ENCODE measurements around the gene MEIOC. TPM values are rescaled to one million over a fixed set of nuclear protein-coding genes. Genes with fewer than 3 reads are reported as not detected.

MEIOC gene
- total and polyA plus RNA-seq, 2 donors (not counting 1 experiment from before 2014, with no cell fraction given), result 0.12 TPM; not detected in 1

DNA sequence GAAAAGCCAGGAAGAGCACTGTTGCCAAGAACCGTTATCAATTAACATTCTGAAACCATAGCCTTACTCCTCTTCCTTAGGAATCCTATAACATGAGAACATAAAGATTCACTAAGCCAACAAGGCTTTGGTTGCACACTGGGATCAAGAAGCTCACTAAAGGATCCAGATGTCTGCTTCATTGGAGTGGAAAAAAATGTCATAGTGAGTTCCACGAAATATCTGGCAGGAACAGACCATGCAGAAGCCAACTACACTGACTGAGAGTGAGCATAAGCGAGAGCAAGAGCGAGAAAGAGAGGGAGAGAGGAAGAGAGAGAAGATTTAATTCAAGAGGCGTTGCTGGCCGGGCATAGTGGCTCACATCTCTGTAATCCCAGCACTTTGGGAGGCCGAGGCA, 13.4 kb upstream of the MEIOC start:
- intact Hi-C loops (cut with micrococcal nuclease), result no loop called here
- H3K27ac ChIP-seq (ENCODE audit: low read length in 2 of 2), result no peak overlapping the region
- Mint-ChIP-seq H3K4me1 (no peaks in the 10 kb centered on the region), H3K27ac (no peak overlapping the region), H3K9me3 (ENCODE audit: insufficient read depth) (no peaks in the 10 kb centered on the region), H3K27me3 (peaks cover 30% of the 10 kb centered on the region), H3K4me3 (no peak overlapping the region)
- ATAC-seq (ENCODE audit: low read depth), result no peak
- no peak overlapping the region for H3K4me2 ChIP-seq (replicated peaks; ENCODE audit: low read depth, low read length, poor library complexity, severe bottlenecking)
- no peak for DNase-seq
- H2AFZ ChIP-seq (ENCODE audit: insufficient read depth, low read depth, low read length, poor library complexity, severe bottlenecking), result no peak overlapping the region
- no peaks in the 10 kb centered on the region for H4K20me1 ChIP-seq (ENCODE audit: control insufficient read depth, insufficient read depth, low read length, poor library complexity, severe bottlenecking)
- no peak overlapping the region for H3K9ac ChIP-seq (ENCODE audit: low read length)
- H3K79me2 ChIP-seq (ENCODE audit: control insufficient read depth, insufficient read depth, low read length), result no peaks in the 10 kb centered on the region
- 92% methylated on average over 3 of the region's 7 CpGs for whole genome bisulfite sequencing (ENCODE audit: insufficient coverage)
- no peaks in the 10 kb centered on the region for H3K4me1 ChIP-seq (ENCODE audit: control insufficient read depth in 2 of 2, insufficient read depth in 2 of 2, low read length in 2 of 2)
- ChIA-PET POLR2A (no interaction called here), CTCF (interaction anchor here (1.7 kb wide), 1 partner anchor 109 kb away, joined by 8 read pairs; no protein-coding TSS in a partner anchor)
- no peaks in the 10 kb centered on the region for H3K9me3 ChIP-seq (ENCODE audit: control extremely low read depth in 1 of 3, control insufficient read depth in 2 of 3, insufficient read depth in 1 of 3, low read length in 2 of 3)
- H3K4me3 ChIP-seq (ENCODE audit: control extremely low read depth in 1 of 5, extremely low read depth in 1 of 5, insufficient read depth in 1 of 5, low read depth in 2 of 5, low read length in 4 of 5), result no peak overlapping the region
- no peaks in the 10 kb centered on the region for H3K36me3 ChIP-seq (replicated peaks in 1 of 2; ENCODE audit: control extremely low read depth in 1 of 2, control insufficient read depth in 1 of 2, extremely low read depth in 1 of 2, insufficient read depth in 2 of 2, low read length in 1 of 2)
- TF ChIP-seq, protein P1, sequence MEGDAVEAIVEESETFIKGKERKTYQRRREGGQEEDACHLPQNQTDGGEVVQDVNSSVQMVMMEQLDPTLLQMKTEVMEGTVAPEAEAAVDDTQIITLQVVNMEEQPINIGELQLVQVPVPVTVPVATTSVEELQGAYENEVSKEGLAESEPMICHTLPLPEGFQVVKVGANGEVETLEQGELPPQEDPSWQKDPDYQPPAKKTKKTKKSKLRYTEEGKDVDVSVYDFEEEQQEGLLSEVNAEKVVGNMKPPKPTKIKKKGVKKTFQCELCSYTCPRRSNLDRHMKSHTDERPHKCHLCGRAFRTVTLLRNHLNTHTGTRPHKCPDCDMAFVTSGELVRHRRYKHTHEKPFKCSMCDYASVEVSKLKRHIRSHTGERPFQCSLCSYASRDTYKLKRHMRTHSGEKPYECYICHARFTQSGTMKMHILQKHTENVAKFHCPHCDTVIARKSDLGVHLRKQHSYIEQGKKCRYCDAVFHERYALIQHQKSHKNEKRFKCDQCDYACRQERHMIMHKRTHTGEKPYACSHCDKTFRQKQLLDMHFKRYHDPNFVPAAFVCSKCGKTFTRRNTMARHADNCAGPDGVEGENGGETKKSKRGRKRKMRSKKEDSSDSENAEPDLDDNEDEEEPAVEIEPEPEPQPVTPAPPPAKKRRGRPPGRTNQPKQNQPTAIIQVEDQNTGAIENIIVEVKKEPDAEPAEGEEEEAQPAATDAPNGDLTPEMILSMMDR (IDR thresholded peaks at IDR 0.05), result no peak
- TF ChIP-seq EZH2 (IDR thresholded peaks at IDR 0.05; ENCODE audit: borderline replicate concordance, insufficient read depth, low read depth, low read length, poor library complexity, severe bottlenecking), result no peak
- peaks cover 0 to 6% (median 0%) of the 10 kb centered on the region in 4 experiments for H3K27me3 ChIP-seq (replicated peaks in 1 of 4; ENCODE audit: control extremely low read depth in 1 of 4, control insufficient read depth in 3 of 4, insufficient read depth in 4 of 4, low read length in 3 of 4)

DNA sequence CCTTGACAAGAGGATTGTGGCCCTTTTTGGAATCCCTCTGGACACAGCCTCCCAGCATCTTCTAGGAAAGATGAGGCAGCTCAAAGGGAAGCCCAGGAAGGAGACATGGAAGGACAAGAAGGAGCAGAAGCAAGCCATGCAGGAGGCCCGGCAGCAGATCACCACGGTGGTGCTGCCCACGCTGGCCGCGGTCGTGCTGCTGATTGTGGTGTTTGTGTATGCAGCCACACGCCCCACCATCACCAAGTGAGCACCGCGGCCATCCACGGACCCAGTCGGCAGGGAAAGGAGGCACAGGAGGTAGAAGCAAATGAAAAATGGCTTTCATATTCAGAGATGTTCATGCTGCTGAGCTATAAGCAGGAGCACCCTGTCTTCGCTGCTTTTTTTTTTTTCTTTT, 10.9 kb upstream of the MEIOC start:
- Histone ChIP-seq H3K4me3 (ENCODE audit: control extremely low read depth in 1 of 5, extremely low read depth in 1 of 5, insufficient read depth in 1 of 5, low read depth in 2 of 5, low read length in 4 of 5) (no peak overlapping the region), H3K79me2 (ENCODE audit: control insufficient read depth, insufficient read depth, low read length) (no peaks in the 10 kb centered on the region), H3K36me3 (replicated peaks in 1 of 2; ENCODE audit: control extremely low read depth in 1 of 2, control insufficient read depth in 1 of 2, extremely low read depth in 1 of 2, insufficient read depth in 2 of 2, low read length in 1 of 2) (no peaks in the 10 kb centered on the region), H3K9me3 (ENCODE audit: control extremely low read depth in 1 of 3, control insufficient read depth in 2 of 3, insufficient read depth in 1 of 3, low read length in 2 of 3) (no peaks in the 10 kb centered on the region), H2AFZ (ENCODE audit: insufficient read depth, low read depth, low read length, poor library complexity, severe bottlenecking) (no peak overlapping the region), H3K4me2 (replicated peaks; ENCODE audit: low read depth, low read length, poor library complexity, severe bottlenecking) (no peak overlapping the region), H3K27me3 (replicated peaks in 1 of 4; ENCODE audit: control extremely low read depth in 1 of 4, control insufficient read depth in 3 of 4, insufficient read depth in 4 of 4, low read length in 3 of 4) (peaks cover 0 to 6% (median 2%) of the 10 kb centered on the region in 4 experiments), H3K9ac (ENCODE audit: low read length) (no peak overlapping the region), H3K4me1 (ENCODE audit: control insufficient read depth in 2 of 2, insufficient read depth in 2 of 2, low read length in 2 of 2) (no peaks in the 10 kb centered on the region), H4K20me1 (ENCODE audit: control insufficient read depth, insufficient read depth, low read length, poor library complexity, severe bottlenecking) (no peaks in the 10 kb centered on the region), H3K27ac (ENCODE audit: low read length in 2 of 2) (no peak overlapping the region)
- CTCF ChIA-PET, result no interaction called here
- Mint-ChIP-seq H3K27ac (no peak overlapping the region), H3K4me3 (no peak overlapping the region), H3K4me1 (peaks cover 3% of the 10 kb centered on the region), H3K9me3 (ENCODE audit: insufficient read depth) (no peaks in the 10 kb centered on the region), H3K27me3 (peaks cover 30% of the 10 kb centered on the region)
- 89% methylated on average over 12 of the region's 12 CpGs for WGBS (ENCODE audit: insufficient coverage)
- POLR2A ChIA-PET, result no interaction called here
- intact Hi-C loops (cut with micrococcal nuclease), result no loop called here
- DNase-seq (no peak), ATAC-seq (ENCODE audit: low read depth) (no peak)
- no peak for TF ChIP-seq EZH2 (IDR thresholded peaks at IDR 0.05; ENCODE audit: borderline replicate concordance, insufficient read depth, low read depth, low read length, poor library complexity, severe bottlenecking)
- TF ChIP-seq, protein P1 (IDR thresholded peaks at IDR 0.05), result no peak

All from B cell (primary cell).